ENCODE data around the gene CHKA. TPM values are rescaled to one million over a fixed set of nuclear protein-coding genes. Genes with fewer than 3 reads are reported as not detected.

CHKA gene
- total RNA-seq, 2 donors from 2014 or later: 56.1 to 75.9 TPM

- 93 to 96% methylated on average over 30 to 40 of the region's 40 CpGs for WGBS, 2 experiments (ENCODE audit: insufficient coverage in 1 of 2, insufficient read length in 1 of 2)
- Histone ChIP-seq H3K9me3 (ENCODE audit: control insufficient read depth, low read length) (no peaks in the 10 kb centered on the region), H3K4me1 (ENCODE audit: control insufficient read depth, insufficient read depth, low read length) (no peaks in the 10 kb centered on the region), H3K36me3 (ENCODE audit: control insufficient read depth, insufficient read depth, low read length) (no peaks in the 10 kb centered on the region), H3K27me3 (ENCODE audit: control insufficient read depth, insufficient read depth, low read length, poor library complexity, severe bottlenecking) (no peaks in the 10 kb centered on the region), H3K27ac (ENCODE audit: low read depth, low read length) (no peak overlapping the region), H3K4me3 (ENCODE audit: low read length) (no peak overlapping the region), H3K9ac (ENCODE audit: extremely low read depth, low read length, poor library complexity, severe bottlenecking) (no peak overlapping the region)
- no peaks in the 10 kb centered on the region for H3K9me3 Mint-ChIP-seq
- TF ChIP-seq, protein P1, sequence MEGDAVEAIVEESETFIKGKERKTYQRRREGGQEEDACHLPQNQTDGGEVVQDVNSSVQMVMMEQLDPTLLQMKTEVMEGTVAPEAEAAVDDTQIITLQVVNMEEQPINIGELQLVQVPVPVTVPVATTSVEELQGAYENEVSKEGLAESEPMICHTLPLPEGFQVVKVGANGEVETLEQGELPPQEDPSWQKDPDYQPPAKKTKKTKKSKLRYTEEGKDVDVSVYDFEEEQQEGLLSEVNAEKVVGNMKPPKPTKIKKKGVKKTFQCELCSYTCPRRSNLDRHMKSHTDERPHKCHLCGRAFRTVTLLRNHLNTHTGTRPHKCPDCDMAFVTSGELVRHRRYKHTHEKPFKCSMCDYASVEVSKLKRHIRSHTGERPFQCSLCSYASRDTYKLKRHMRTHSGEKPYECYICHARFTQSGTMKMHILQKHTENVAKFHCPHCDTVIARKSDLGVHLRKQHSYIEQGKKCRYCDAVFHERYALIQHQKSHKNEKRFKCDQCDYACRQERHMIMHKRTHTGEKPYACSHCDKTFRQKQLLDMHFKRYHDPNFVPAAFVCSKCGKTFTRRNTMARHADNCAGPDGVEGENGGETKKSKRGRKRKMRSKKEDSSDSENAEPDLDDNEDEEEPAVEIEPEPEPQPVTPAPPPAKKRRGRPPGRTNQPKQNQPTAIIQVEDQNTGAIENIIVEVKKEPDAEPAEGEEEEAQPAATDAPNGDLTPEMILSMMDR (conservative IDR thresholded peaks at IDR 0.05): peak; percentile 26
- no peaks in the 10 kb centered on the region for H3K27me3 Mint-ChIP-seq (ENCODE audit: insufficient read depth)
- H3K27ac Mint-ChIP-seq: no peak overlapping the region
- H3K4me1 Mint-ChIP-seq: peaks cover 6% of the 10 kb centered on the region
- peak; percentile 35 for DNase-seq
- no peak overlapping the region for H3K4me3 Mint-ChIP-seq
- H3K36me3 Mint-ChIP-seq (ENCODE audit: low read depth): peaks cover 7% of the 10 kb centered on the region
These were observed 71.4 kb downstream of the CHKA start for GRCh38 chr11:68049509-68050370.

DNA sequence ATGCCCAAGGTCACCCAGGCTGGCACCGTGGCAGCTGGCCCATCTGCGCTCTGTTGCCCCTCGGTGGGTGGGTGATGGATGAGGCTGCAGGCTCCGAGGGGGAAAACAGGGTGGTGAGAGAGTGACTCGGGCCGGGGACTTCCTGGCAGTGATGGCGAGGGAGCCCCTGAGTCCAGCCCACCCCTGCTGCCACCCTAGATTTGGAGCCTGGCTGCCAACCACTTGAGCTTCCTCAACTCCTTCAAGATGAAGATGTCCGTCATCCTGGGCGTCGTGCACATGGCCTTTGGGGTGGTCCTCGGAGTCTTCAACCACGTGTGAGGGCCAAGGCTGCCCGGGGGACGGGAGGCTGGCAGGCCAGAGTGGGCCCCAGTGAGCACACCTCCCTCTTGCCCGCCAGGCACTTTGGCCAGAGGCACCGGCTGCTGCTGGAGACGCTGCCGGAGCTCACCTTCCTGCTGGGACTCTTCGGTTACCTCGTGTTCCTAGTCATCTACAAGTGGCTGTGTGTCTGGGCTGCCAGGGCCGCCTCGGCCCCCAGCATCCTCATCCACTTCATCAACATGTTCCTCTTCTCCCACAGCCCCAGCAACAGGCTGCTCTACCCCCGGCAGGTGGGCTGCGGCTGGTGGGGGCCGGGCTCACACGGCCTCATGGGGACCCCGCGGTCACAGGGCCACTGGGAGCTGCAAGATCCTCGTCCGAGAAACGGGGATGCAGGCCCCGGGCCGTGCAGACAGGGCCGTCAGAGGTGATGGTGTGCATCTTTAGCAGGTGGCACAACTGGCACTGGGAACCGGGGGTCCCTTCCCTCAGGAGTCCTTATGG, 72.3 kb downstream of the CHKA start:
- no peak overlapping the region for H3K27ac ChIP-seq (ENCODE audit: low read depth, low read length)
- no peaks in the 10 kb centered on the region for H3K27me3 Mint-ChIP-seq (ENCODE audit: insufficient read depth)
- no peaks in the 10 kb centered on the region for H3K36me3 ChIP-seq (ENCODE audit: control insufficient read depth, insufficient read depth, low read length)
- no peaks in the 10 kb centered on the region for H3K9me3 ChIP-seq (ENCODE audit: control insufficient read depth, low read length)
- H3K9me3 Mint-ChIP-seq: no peaks in the 10 kb centered on the region
- no peaks in the 10 kb centered on the region for H3K4me1 ChIP-seq (ENCODE audit: control insufficient read depth, insufficient read depth, low read length)
- peak; percentile 39 for DNase-seq
- no peak overlapping the region for H3K9ac ChIP-seq (ENCODE audit: extremely low read depth, low read length, poor library complexity, severe bottlenecking)
- peaks cover 6% of the 10 kb centered on the region for H3K4me1 Mint-ChIP-seq
- WGBS, 2 experiments (ENCODE audit: insufficient coverage in 1 of 2, insufficient read length in 1 of 2): 89 to 92% methylated on average over 18 to 35 of the region's 35 CpGs
- no peak overlapping the region for H3K4me3 Mint-ChIP-seq
- H3K36me3 Mint-ChIP-seq (ENCODE audit: low read depth): peaks cover 7% of the 10 kb centered on the region
- H3K27me3 ChIP-seq (ENCODE audit: control insufficient read depth, insufficient read depth, low read length, poor library complexity, severe bottlenecking): no peaks in the 10 kb centered on the region
- TF ChIP-seq, protein P1 (conservative IDR thresholded peaks at IDR 0.05): no peak
- H3K27ac Mint-ChIP-seq: no peak overlapping the region
- H3K4me3 ChIP-seq (ENCODE audit: low read length): no peak overlapping the region

GRCh38 chr11:68047437-68048290, 73.5 kb downstream of the CHKA start:
- 93 to 96% methylated on average over 20 to 37 of the region's 37 CpGs for WGBS, 2 experiments (ENCODE audit: insufficient coverage in 1 of 2, insufficient read length in 1 of 2)

More at GRCh38 chr11:68047437-68048290, 73.5 kb downstream of the CHKA start:
- no peak for DNase-seq
- Mint-ChIP-seq H3K27ac (no peak overlapping the region), H3K4me3 (no peak overlapping the region), H3K9me3 (no peaks in the 10 kb centered on the region), H3K27me3 (ENCODE audit: insufficient read depth) (no peaks in the 10 kb centered on the region), H3K36me3 (ENCODE audit: low read depth) (peaks cover 7% of the 10 kb centered on the region), H3K4me1 (peaks cover 6% of the 10 kb centered on the region)
- no peak overlapping the region for H3K9ac ChIP-seq (ENCODE audit: extremely low read depth, low read length, poor library complexity, severe bottlenecking)
- no peak overlapping the region for H3K27ac ChIP-seq (ENCODE audit: low read depth, low read length)
- no peaks in the 10 kb centered on the region for H3K4me1 ChIP-seq (ENCODE audit: control insufficient read depth, insufficient read depth, low read length)
- no peaks in the 10 kb centered on the region for H3K9me3 ChIP-seq (ENCODE audit: control insufficient read depth, low read length)
- H3K4me3 ChIP-seq (ENCODE audit: low read length): no peak overlapping the region
- no peaks in the 10 kb centered on the region for H3K27me3 ChIP-seq (ENCODE audit: control insufficient read depth, insufficient read depth, low read length, poor library complexity, severe bottlenecking)
- TF ChIP-seq, protein P1 (conservative IDR thresholded peaks at IDR 0.05): no peak
- no peaks in the 10 kb centered on the region for H3K36me3 ChIP-seq (ENCODE audit: control insufficient read depth, insufficient read depth, low read length)
